HUES6 (cell line): ENCODE results near the gene CAND1.
"Not testable (repeated sequence)": the region's sequence is repeated elsewhere in the genome, so short reads cannot be mapped to it uniquely, and the experiment has no call there.

ENCODE experiments used
- H3K27ac ChIP-seq: 2 replicates; pipeline ENCODE4 v1.7.0; 2013; ENCODE audit warnings: low read depth, mild to moderate bottlenecking, low read length, inconsistent platforms
- H3K27me3 ChIP-seq: 2 replicates; pipeline ENCODE4 v1.6.1; 2013; ENCODE audit warnings: low read length; ENCODE audit not compliant: control insufficient read depth, insufficient read depth
- H3K36me3 ChIP-seq: 2 replicates; pipeline ENCODE4 v1.6.1; 2013; ENCODE audit warnings: low read length; ENCODE audit not compliant: control insufficient read depth, insufficient read depth
- H3K4me1 ChIP-seq: 2 replicates; pipeline ENCODE4 v1.6.1; 2013; ENCODE audit warnings: low read length; ENCODE audit not compliant: control insufficient read depth, insufficient read depth
- H3K4me3 ChIP-seq: 2 replicates; pipeline ENCODE4 v1.5.1; 2013; ENCODE audit warnings: low read depth, low read length
- H3K9ac ChIP-seq: one replicate; pipeline ENCODE4 v1.6.1; 2013; ENCODE audit warnings: mild to moderate bottlenecking, low read length
- H3K9me3 ChIP-seq: 2 replicates; pipeline ENCODE4 v1.6.1; 2013; ENCODE audit warnings: low read depth, low read length; ENCODE audit not compliant: control insufficient read depth, insufficient read depth

Gene CAND1

GRCh38 chr12:67339530-67339929, 70.4 kb downstream of the CAND1 start:
- Histone ChIP-seq H3K9ac (no peak overlapping the region), H3K27ac (no peak overlapping the region), H3K4me1 (no peaks in the 10 kb centered on the region), H3K36me3 (no peaks in the 10 kb centered on the region), H3K4me3 (no peak overlapping the region), H3K27me3 (no peaks in the 10 kb centered on the region), H3K9me3 (peaks cover 21% of the 10 kb centered on the region; the same call in 1 of the 2 replicates)

GRCh38 chr12:67341086-67341485, 71.9 kb downstream of the CAND1 start:
- not testable (repeated sequence) for H3K27ac ChIP-seq, H3K4me1 ChIP-seq, H3K27me3 ChIP-seq, H3K4me3 ChIP-seq, H3K36me3 ChIP-seq, H3K9ac ChIP-seq
- peaks cover 21% of the 10 kb centered on the region; the same call in 1 of the 2 replicates for H3K9me3 ChIP-seq

GRCh38 chr12:67344979-67345710, 76.0 kb downstream of the CAND1 start:
- Histone ChIP-seq H3K36me3 (no peaks in the 10 kb centered on the region), H3K27me3 (no peaks in the 10 kb centered on the region), H3K4me1 (no peaks in the 10 kb centered on the region), H3K27ac (no peak overlapping the region), H3K9me3 (peaks cover 8% of the 10 kb centered on the region; the same call in 1 of the 2 replicates), H3K9ac (no peak overlapping the region), H3K4me3 (no peak overlapping the region)

- H3K4me1 ChIP-seq: no peaks in the 10 kb centered on the region
- H3K9me3 ChIP-seq: 0 out of 2 replicates have a peak, but pooled peaks cover 4% of the 10 kb centered on the region
- no peak overlapping the region for H3K27ac ChIP-seq
- no peaks in the 10 kb centered on the region for H3K36me3 ChIP-seq
- no peaks in the 10 kb centered on the region for H3K27me3 ChIP-seq
- H3K4me3 ChIP-seq: no peak overlapping the region
- H3K9ac ChIP-seq: no peak overlapping the region
Measured at GRCh38 chr12:67348683-67349082, 79.5 kb downstream of the CAND1 start.

- Histone ChIP-seq H3K27ac (no peak overlapping the region), H3K36me3 (no peaks in the 10 kb centered on the region), H3K9ac (no peak overlapping the region), H3K4me3 (no peak overlapping the region), H3K9me3 (no peaks in the 10 kb centered on the region), H3K27me3 (no peaks in the 10 kb centered on the region), H3K4me1 (peaks cover 13% of the 10 kb centered on the region)
Measured at GRCh38 chr12:67352682-67353081, 83.5 kb downstream of the CAND1 start.

GRCh38 chr12:67354322-67354721, 85.2 kb downstream of the CAND1 start:
- Histone ChIP-seq H3K27me3 (no peaks in the 10 kb centered on the region), H3K9ac (no peak overlapping the region), H3K4me1 (peaks cover 13% of the 10 kb centered on the region), H3K27ac (no peak overlapping the region), H3K9me3 (no peaks in the 10 kb centered on the region), H3K4me3 (no peak overlapping the region), H3K36me3 (no peaks in the 10 kb centered on the region)

- Histone ChIP-seq H3K27ac (no peak overlapping the region), H3K4me3 (no peak overlapping the region), H3K9me3 (no peaks in the 10 kb centered on the region), H3K4me1 (peaks cover 13% of the 10 kb centered on the region), H3K36me3 (no peaks in the 10 kb centered on the region), H3K9ac (no peak overlapping the region), H3K27me3 (no peaks in the 10 kb centered on the region)
Measured at GRCh38 chr12:67354966-67355365, 85.8 kb downstream of the CAND1 start.

- H3K9ac ChIP-seq: no peak overlapping the region
Measured at GRCh38 chr12:67355428-67356379, 86.5 kb downstream of the CAND1 start.

GRCh38 chr12:67356380-67356774, 87.2 kb downstream of the CAND1 start:
- Histone ChIP-seq H3K36me3 (no peaks in the 10 kb centered on the region), H3K4me1 (peaks cover 13% of the 10 kb centered on the region), H3K4me3 (no peak overlapping the region), H3K27me3 (no peaks in the 10 kb centered on the region), H3K9ac (no peak overlapping the region), H3K27ac (no peak overlapping the region), H3K9me3 (no peaks in the 10 kb centered on the region)

More at GRCh38 chr12:67355428-67356379, 86.5 kb downstream of the CAND1 start:
- Histone ChIP-seq H3K36me3 (no peaks in the 10 kb centered on the region), H3K9me3 (no peaks in the 10 kb centered on the region), H3K27me3 (no peaks in the 10 kb centered on the region), H3K4me3 (no peak overlapping the region), H3K4me1 (peaks cover 13% of the 10 kb centered on the region), H3K27ac (no peak overlapping the region)

- Histone ChIP-seq H3K9ac (no peak overlapping the region), H3K27ac (no peak overlapping the region), H3K27me3 (no peaks in the 10 kb centered on the region), H3K4me1 (peaks cover 13% of the 10 kb centered on the region), H3K9me3 (peaks cover 3% of the 10 kb centered on the region; the same call in 1 of the 2 replicates), H3K36me3 (no peaks in the 10 kb centered on the region), H3K4me3 (no peak overlapping the region)
Measured at GRCh38 chr12:67357376-67358125, 88.4 kb downstream of the CAND1 start.
